GM19099 (cell line): ENCODE measurements around the gene MTNR1B.

ENCODE experiments used
- POLR2A ChIP-seq: IDR thresholded peaks from 3 replicates; pipeline ENCODE4 v1.6.1; 2011; ENCODE audit warnings: low read depth; ENCODE audit not compliant: insufficient read length; ENCODE audit errors: extremely low read depth

The MTNR1B gene

DNA sequence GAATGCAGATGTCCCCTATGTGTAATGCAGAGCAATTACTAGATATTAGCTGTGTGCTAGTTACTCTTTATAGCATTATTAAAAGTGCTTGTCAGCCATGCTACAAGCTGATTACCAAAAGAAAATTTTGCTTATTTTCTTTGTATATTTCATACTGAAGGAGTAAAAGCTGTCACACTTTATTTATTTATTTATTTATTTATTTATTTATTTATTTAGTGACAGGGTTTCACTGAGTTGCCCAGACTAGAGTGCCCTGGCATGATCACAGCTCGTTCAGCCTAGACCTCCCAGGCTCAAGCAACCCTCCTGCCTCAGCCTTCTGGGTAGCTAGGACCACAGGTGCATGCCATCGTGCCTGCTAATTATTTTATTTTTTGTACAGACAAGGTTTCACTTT, 4.3 kb upstream of the MTNR1B start:
- TF ChIP-seq POLR2A: no peak

GRCh38 chr11:92967178-92967577, 2.3 kb upstream of the MTNR1B start:
- TF ChIP-seq POLR2A: no peak

DNA sequence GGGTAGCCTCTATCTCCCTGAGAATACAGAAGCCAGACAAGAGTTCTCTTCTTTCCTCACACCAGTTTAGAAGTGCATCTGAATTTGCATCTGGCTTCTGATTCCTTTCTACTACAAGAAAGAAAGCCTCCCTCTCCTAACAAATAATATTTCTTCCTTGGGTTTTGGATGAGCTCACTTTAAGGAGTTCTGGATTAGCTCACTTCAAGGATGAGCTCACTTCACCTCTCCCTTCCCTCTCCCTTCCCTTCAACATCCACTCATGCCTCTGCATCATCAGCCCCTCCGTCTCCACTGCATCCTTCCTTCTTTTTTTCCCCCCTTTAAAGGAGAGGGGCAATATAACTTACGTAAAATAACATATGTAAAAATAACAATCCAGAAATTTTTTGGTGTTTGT, 1.6 kb upstream of the MTNR1B start:
- TF ChIP-seq POLR2A: no peak

DNA sequence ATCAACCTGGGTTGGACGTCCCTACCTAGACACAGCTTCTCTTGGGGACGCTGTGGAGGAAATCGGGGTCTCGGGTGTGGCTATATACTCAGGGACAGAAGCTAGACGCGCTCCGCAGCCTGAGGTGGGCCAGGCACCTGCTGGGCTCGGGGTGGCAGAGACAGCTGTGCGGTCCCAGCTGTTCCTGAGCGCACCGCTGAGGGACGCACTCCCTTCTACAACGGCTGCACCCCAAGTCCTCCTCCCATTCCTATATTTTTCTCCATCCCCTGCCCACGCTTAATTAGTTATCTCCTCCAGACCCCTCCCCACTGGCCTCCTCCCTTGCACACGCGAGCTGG, 188 bp upstream of the MTNR1B start:
- TF ChIP-seq POLR2A: no peak

DNA sequence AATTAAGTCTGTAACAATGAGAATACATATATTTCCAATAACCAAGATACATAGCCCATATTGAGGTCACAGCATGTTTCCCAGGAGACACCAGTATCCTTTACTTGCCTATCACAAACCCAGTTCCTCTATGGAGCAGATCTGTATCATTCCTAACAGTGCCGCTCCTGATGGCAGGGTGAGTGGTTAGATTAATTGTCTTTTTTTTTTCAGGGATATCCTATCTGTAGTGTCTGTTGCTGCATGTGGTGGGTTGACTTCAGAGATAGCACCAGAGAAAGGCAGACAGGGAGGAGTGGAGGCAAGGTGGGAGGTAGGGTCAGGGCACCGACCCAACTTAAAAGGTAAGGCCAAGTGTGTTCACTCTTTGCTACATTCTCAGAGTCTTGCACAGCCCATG, 2.8 kb downstream of the MTNR1B start:
- TF ChIP-seq POLR2A: no peak

- TF ChIP-seq POLR2A: no peak
Measured at GRCh38 chr11:92975285-92975684, 5.8 kb downstream of the MTNR1B start.

- no peak for TF ChIP-seq POLR2A
Measured at GRCh38 chr11:92976681-92977080, 7.2 kb downstream of the MTNR1B start.

GRCh38 chr11:92977401-92977800, 8.0 kb downstream of the MTNR1B start:
- no peak for TF ChIP-seq POLR2A

DNA sequence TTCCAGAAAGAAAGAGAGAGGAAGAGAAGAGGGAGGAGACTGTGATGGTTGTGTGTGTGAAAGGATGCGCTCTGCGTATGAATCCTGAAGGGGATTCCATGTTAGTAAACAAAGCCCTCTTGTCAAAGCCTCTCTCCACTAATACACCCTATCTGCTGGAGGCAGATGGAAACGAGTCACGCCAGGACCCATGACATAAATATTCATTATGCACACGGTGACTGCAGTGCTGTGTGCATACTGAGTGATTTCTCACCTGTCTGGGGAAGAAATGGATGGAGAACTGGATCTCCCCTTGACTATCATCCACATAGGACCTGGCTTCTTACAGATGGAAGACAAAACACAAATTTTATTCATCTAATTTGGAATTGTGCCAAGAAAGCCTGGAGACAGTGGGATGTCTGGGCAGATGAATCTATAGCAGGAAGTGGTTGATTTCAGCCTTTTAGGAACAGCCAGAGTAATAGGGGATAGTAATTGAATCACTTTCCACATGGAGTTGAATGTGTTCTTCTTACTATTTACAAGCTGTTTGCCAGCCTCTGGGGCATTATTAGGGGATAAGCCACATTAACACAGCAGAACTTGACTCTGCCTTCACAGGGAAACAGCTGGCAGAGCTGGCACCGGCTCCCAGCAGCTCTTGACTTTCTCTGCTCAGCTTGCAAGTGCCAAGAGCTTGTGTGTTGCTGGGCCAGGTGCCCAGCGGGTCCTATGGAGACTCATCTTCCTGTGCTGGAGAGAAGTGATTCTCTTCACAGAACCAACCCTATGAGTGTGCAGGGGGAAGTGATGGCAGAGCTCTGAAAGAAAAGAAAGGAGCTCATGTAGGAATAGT, 9.0 kb downstream of the MTNR1B start:
- no peak for TF ChIP-seq POLR2A

DNA sequence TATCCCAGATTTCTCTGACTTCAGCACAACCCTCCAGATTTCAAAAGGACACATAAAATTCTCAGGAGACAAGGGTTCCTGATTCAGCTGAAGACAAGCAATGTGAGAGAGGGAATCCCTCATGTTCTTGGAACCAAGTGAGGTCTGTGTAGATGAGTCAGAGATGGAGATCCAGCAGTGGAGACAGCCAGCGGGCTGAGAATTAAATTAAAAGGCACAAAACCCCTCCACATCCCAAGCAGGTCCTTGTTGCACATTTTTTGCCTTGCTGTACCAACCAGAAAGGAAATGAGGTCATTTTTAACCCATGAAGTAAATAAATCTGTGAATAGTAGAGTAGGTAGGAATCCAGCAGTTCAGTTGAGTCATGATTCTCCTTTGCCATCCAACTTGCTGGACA, 9.7 kb downstream of the MTNR1B start:
- no peak for TF ChIP-seq POLR2A

DNA sequence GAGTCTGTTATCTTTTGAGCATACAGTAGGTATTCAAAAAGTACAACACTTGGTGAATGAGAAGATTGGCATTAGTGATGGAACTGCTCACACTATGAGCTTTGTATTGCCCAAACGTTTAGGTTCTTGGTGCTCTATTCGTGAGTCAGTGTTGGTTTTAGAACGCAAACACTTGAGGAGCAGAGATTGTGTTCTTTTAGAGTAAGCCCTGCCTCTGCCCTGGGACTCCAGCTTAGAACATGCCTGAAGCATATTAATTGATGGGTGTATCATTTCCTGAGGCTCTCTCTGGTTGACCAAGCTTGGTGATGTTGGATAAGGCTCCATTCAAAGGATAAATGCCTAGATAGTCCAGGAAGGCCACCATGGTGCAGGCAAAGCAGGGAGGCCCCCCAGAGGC, 10.9 kb downstream of the MTNR1B start:
- no peak for TF ChIP-seq POLR2A

DNA sequence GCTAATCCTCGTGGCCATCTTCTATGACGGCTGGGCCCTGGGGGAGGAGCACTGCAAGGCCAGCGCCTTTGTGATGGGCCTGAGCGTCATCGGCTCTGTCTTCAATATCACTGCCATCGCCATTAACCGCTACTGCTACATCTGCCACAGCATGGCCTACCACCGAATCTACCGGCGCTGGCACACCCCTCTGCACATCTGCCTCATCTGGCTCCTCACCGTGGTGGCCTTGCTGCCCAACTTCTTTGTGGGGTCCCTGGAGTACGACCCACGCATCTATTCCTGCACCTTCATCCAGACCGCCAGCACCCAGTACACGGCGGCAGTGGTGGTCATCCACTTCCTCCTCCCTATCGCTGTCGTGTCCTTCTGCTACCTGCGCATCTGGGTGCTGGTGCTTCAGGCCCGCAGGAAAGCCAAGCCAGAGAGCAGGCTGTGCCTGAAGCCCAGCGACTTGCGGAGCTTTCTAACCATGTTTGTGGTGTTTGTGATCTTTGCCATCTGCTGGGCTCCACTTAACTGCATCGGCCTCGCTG, 12.1 kb downstream of the MTNR1B start:
- TF ChIP-seq POLR2A: no peak

DNA sequence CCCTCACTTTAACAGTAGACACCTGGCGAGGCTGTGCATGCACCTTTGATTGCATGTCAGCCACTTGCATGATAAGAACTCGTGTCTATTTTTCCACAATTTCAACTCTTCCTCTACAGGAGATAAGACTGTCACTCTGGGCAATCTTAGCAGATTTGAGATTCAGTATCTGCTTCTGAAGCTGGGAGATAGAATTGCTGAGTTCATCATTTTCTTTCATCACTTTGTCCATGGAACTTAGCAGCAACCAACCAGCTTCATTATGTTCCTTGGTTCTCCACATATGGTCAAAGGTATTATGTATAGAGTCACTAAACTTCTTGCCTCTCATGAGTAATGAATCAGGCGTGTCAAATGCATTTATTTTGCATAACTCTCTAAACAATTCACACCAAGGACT, 17.1 kb downstream of the MTNR1B start:
- no peak for TF ChIP-seq POLR2A

DNA sequence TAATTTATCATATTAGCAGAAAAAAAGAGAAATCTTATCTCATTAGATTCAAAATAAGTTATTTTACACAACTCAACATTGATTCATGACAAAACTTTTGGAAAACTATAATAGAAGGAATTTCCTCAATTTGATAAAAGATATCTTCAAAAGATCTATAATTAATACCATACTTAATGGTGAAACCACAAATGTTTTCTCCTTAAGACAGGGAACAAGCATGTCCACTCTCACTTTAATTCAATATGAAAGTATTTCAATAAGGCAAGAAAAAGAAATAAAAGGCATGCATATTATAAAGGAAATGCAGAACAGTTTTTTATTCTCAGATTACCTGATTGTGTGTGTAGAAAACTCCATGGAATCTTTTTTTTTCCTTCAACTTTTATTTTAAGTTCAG, 23.6 kb downstream of the MTNR1B start:
- TF ChIP-seq POLR2A: no peak

GRCh38 chr11:93000511-93001476, 31.3 kb downstream of the MTNR1B start:
- no peak for TF ChIP-seq POLR2A

DNA sequence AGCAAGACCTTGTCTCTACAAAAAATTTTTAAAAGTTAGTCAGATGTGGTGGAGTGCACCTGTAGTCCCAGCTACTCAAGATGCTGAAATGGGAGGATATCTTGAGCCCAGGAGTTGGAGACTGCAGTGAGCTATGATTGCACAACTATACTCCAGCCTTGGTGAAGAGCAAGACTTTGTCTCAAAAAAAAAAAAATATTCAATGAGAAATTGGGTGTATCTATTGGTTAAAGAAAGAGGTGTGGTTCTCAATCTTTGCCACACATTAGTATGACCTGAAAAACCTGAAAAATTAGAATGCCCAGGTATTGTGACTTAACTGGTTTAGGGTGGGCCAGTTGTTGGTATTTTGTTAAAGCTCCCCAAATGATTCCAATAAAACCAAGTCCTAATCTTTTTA, 32.4 kb downstream of the MTNR1B start:
- no peak for TF ChIP-seq POLR2A

GRCh38 chr11:93002380-93002779, 32.9 kb downstream of the MTNR1B start:
- no peak for TF ChIP-seq POLR2A

DNA sequence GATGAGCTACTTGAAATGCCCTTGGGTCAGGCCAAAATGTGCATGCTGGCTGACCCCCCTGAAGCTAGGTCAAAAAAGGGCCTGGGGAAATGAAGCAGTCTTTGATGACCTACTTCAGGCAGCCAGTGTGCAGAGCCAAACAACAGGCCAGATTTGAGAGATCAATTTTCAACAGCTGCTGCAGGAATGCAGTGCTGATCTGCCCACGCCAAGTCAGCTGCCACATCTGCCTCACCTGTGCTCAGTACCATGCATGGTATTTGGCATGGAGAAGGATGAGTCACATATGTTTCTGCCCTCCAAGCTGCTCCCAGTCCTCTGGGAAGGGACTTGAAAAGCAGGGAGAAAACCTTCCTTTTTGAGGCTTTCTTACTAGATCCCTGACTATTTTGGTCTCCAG, 35.8 kb downstream of the MTNR1B start:
- TF ChIP-seq POLR2A: no peak
